HL-60 (cell line): ENCODE data around the gene MTMR11.

Experiments used
- GABPA ChIP-seq: IDR thresholded peaks from 2 replicates; pipeline ENCODE4 v1.6.1; 2012; ENCODE audit warnings: low read depth
- POLR2AphosphoS5 ChIP-seq: IDR thresholded peaks from 2 replicates; pipeline ENCODE4 v1.6.1; 2012; ENCODE audit warnings: low read depth
- TF ChIP-seq, protein P1 (sequence below): IDR thresholded peaks from one replicate; pipeline ENCODE4 v1.5.1; 2011; ENCODE audit warnings: low read length, control low read depth, inconsistent platforms; ENCODE audit not compliant: insufficient read depth

DNA sequence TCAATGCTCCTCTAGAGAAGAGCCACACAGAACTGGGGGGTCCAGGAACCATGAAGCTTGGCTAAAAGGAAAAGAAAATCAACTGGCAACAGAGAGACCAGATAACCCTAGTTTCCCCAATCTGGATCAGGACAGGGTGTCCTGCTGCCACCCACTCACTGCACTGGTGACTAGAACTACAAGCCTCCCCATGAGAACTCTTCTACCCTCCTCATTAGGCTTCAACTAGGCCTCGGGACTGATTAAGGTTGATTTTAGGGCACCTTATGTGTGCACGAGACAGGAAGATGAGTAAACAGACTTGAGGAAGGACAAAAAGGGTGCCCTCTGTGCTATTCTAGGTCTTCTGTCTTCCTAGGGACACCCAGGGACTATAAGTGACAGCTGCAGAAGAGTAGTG is 6.8 kb downstream of the MTMR11 start:
- TF ChIP-seq, protein P1, sequence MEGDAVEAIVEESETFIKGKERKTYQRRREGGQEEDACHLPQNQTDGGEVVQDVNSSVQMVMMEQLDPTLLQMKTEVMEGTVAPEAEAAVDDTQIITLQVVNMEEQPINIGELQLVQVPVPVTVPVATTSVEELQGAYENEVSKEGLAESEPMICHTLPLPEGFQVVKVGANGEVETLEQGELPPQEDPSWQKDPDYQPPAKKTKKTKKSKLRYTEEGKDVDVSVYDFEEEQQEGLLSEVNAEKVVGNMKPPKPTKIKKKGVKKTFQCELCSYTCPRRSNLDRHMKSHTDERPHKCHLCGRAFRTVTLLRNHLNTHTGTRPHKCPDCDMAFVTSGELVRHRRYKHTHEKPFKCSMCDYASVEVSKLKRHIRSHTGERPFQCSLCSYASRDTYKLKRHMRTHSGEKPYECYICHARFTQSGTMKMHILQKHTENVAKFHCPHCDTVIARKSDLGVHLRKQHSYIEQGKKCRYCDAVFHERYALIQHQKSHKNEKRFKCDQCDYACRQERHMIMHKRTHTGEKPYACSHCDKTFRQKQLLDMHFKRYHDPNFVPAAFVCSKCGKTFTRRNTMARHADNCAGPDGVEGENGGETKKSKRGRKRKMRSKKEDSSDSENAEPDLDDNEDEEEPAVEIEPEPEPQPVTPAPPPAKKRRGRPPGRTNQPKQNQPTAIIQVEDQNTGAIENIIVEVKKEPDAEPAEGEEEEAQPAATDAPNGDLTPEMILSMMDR: no peak
- TF ChIP-seq POLR2AphosphoS5 (no peak), GABPA (no peak)
